ENCODE measurements around the gene HAL. TPM values are rescaled to one million over a fixed set of nuclear protein-coding genes. Genes with fewer than 3 reads are reported as not detected.
A peak's percentile ranks its signal among the peaks of the same experiment; 100 is the strongest.

Gene HAL
- total and polyA plus RNA-seq, 2 donors (not counting 1 experiment from before 2014, with no cell fraction given), result 1.3 to 4.8 TPM

- H3K4me1 Mint-ChIP-seq, result peaks cover 10% of the 10 kb centered on the region
- H3K9ac ChIP-seq (ENCODE audit: low read length), result peak within 1 kb of the TSS; percentile 92
- peak within 1 kb of the TSS; percentile 79 for H3K4me2 ChIP-seq (replicated peaks; ENCODE audit: low read depth, low read length, poor library complexity, severe bottlenecking)
- H3K4me1 ChIP-seq (ENCODE audit: control insufficient read depth in 2 of 2, insufficient read depth in 2 of 2, low read length in 2 of 2), result peaks cover 9 to 11% of the 10 kb centered on the region in 2 donors
- peak within 1 kb of the TSS; percentile 92 for H3K27ac Mint-ChIP-seq
- CTCF ChIA-PET, result interaction anchor here (0.6 to 3.3 kb wide), 9 partner anchors 16 to 576 kb away, joined by 3 to 24 read pairs (median 4); partner anchors contain the start of gene LTA4H
- H2AFZ ChIP-seq (ENCODE audit: insufficient read depth, low read depth, low read length, poor library complexity, severe bottlenecking), result peak within 1 kb of the TSS; percentile 98
- intact Hi-C loops (cut with micrococcal nuclease), result loop anchor here (2.0 to 5.0 kb wide), 6 partner anchors 56 to 940 kb away; partner anchors contain the start of genes LTA4H, NDUFA12 and SNRPF
- H3K9me3 Mint-ChIP-seq (ENCODE audit: insufficient read depth), result no peaks in the 10 kb centered on the region
- 0% methylated on average over 39 of the region's 51 CpGs for WGBS (ENCODE audit: insufficient coverage)
- H3K27ac ChIP-seq (ENCODE audit: low read length in 2 of 2), result peak within 1 kb of the TSS; percentile 71 to 87
- H3K36me3 ChIP-seq (replicated peaks in 1 of 2; ENCODE audit: control extremely low read depth in 1 of 2, control insufficient read depth in 1 of 2, extremely low read depth in 1 of 2, insufficient read depth in 2 of 2, low read length in 1 of 2), result no peaks in the 10 kb centered on the region
- peak; percentile 88 for ATAC-seq (ENCODE audit: low read depth)
- no peaks in the 10 kb centered on the region for H3K27me3 Mint-ChIP-seq
- peaks cover 0 to 1% (median 0%) of the 10 kb centered on the region in 3 donors for H3K9me3 ChIP-seq (ENCODE audit: control extremely low read depth in 1 of 3, control insufficient read depth in 2 of 3, insufficient read depth in 1 of 3, low read length in 2 of 3)
- H3K4me3 Mint-ChIP-seq, result peak within 1 kb of the TSS; percentile 98
- H4K20me1 ChIP-seq (ENCODE audit: control insufficient read depth, insufficient read depth, low read length, poor library complexity, severe bottlenecking), result no peaks in the 10 kb centered on the region
- DNase-seq, result peak; percentile 85
- peak within 1 kb of the TSS; percentile 68 to 94 (median 89) for H3K4me3 ChIP-seq (ENCODE audit: control extremely low read depth in 1 of 5, extremely low read depth in 1 of 5, insufficient read depth in 1 of 5, low read depth in 2 of 5, low read length in 4 of 5)
- no peaks in the 10 kb centered on the region for H3K27me3 ChIP-seq (replicated peaks in 1 of 4; ENCODE audit: control extremely low read depth in 1 of 4, control insufficient read depth in 3 of 4, insufficient read depth in 4 of 4, low read length in 3 of 4)
- H3K79me2 ChIP-seq (ENCODE audit: control insufficient read depth, insufficient read depth, low read length), result no peaks in the 10 kb centered on the region
- TF ChIP-seq EZH2 (IDR thresholded peaks at IDR 0.05; ENCODE audit: borderline replicate concordance, insufficient read depth, low read depth, low read length, poor library complexity, severe bottlenecking) (no peak), CTCF (IDR thresholded peaks at IDR 0.05) (no peak)
- POLR2A ChIA-PET, result interaction anchor here (0.9 to 1.5 kb wide), 5 partner anchors 17 to 460 kb away, joined by 3 to 4 read pairs (median 3); partner anchors contain the start of gene LTA4H
Measured at GRCh38 chr12:95942524-95943329, 53.4 kb downstream of the HAL start, which contains the start of gene CCDC38. Gene CCDC38 (minus strand): TSS chr12:95942614. CDS start chr12:95936509, 6,105 bp downstream.
